Measurements from ENCODE around the gene TSPO.

- TF ChIP-seq, protein P1, sequence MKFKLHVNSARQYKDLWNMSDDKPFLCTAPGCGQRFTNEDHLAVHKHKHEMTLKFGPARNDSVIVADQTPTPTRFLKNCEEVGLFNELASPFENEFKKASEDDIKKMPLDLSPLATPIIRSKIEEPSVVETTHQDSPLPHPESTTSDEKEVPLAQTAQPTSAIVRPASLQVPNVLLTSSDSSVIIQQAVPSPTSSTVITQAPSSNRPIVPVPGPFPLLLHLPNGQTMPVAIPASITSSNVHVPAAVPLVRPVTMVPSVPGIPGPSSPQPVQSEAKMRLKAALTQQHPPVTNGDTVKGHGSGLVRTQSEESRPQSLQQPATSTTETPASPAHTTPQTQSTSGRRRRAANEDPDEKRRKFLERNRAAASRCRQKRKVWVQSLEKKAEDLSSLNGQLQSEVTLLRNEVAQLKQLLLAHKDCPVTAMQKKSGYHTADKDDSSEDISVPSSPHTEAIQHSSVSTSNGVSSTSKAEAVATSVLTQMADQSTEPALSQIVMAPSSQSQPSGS (IDR thresholded peaks at IDR 0.05; ENCODE audit: low read length): no peak
- TF ChIP-seq, protein P2, sequence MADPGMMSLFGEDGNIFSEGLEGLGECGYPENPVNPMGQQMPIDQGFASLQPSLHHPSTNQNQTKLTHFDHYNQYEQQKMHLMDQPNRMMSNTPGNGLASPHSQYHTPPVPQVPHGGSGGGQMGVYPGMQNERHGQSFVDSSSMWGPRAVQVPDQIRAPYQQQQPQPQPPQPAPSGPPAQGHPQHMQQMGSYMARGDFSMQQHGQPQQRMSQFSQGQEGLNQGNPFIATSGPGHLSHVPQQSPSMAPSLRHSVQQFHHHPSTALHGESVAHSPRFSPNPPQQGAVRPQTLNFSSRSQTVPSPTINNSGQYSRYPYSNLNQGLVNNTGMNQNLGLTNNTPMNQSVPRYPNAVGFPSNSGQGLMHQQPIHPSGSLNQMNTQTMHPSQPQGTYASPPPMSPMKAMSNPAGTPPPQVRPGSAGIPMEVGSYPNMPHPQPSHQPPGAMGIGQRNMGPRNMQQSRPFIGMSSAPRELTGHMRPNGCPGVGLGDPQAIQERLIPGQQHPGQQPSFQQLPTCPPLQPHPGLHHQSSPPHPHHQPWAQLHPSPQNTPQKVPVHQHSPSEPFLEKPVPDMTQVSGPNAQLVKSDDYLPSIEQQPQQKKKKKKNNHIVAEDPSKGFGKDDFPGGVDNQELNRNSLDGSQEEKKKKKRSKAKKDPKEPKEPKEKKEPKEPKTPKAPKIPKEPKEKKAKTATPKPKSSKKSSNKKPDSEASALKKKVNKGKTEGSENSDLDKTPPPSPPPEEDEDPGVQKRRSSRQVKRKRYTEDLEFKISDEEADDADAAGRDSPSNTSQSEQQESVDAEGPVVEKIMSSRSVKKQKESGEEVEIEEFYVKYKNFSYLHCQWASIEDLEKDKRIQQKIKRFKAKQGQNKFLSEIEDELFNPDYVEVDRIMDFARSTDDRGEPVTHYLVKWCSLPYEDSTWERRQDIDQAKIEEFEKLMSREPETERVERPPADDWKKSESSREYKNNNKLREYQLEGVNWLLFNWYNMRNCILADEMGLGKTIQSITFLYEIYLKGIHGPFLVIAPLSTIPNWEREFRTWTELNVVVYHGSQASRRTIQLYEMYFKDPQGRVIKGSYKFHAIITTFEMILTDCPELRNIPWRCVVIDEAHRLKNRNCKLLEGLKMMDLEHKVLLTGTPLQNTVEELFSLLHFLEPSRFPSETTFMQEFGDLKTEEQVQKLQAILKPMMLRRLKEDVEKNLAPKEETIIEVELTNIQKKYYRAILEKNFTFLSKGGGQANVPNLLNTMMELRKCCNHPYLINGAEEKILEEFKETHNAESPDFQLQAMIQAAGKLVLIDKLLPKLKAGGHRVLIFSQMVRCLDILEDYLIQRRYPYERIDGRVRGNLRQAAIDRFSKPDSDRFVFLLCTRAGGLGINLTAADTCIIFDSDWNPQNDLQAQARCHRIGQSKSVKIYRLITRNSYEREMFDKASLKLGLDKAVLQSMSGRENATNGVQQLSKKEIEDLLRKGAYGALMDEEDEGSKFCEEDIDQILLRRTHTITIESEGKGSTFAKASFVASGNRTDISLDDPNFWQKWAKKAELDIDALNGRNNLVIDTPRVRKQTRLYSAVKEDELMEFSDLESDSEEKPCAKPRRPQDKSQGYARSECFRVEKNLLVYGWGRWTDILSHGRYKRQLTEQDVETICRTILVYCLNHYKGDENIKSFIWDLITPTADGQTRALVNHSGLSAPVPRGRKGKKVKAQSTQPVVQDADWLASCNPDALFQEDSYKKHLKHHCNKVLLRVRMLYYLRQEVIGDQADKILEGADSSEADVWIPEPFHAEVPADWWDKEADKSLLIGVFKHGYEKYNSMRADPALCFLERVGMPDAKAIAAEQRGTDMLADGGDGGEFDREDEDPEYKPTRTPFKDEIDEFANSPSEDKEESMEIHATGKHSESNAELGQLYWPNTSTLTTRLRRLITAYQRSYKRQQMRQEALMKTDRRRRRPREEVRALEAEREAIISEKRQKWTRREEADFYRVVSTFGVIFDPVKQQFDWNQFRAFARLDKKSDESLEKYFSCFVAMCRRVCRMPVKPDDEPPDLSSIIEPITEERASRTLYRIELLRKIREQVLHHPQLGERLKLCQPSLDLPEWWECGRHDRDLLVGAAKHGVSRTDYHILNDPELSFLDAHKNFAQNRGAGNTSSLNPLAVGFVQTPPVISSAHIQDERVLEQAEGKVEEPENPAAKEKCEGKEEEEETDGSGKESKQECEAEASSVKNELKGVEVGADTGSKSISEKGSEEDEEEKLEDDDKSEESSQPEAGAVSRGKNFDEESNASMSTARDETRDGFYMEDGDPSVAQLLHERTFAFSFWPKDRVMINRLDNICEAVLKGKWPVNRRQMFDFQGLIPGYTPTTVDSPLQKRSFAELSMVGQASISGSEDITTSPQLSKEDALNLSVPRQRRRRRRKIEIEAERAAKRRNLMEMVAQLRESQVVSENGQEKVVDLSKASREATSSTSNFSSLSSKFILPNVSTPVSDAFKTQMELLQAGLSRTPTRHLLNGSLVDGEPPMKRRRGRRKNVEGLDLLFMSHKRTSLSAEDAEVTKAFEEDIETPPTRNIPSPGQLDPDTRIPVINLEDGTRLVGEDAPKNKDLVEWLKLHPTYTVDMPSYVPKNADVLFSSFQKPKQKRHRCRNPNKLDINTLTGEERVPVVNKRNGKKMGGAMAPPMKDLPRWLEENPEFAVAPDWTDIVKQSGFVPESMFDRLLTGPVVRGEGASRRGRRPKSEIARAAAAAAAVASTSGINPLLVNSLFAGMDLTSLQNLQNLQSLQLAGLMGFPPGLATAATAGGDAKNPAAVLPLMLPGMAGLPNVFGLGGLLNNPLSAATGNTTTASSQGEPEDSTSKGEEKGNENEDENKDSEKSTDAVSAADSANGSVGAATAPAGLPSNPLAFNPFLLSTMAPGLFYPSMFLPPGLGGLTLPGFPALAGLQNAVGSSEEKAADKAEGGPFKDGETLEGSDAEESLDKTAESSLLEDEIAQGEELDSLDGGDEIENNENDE (IDR thresholded peaks at IDR 0.05; ENCODE audit: insufficient replicate concordance, low read length): no peak
- TF ChIP-seq, protein P3, sequence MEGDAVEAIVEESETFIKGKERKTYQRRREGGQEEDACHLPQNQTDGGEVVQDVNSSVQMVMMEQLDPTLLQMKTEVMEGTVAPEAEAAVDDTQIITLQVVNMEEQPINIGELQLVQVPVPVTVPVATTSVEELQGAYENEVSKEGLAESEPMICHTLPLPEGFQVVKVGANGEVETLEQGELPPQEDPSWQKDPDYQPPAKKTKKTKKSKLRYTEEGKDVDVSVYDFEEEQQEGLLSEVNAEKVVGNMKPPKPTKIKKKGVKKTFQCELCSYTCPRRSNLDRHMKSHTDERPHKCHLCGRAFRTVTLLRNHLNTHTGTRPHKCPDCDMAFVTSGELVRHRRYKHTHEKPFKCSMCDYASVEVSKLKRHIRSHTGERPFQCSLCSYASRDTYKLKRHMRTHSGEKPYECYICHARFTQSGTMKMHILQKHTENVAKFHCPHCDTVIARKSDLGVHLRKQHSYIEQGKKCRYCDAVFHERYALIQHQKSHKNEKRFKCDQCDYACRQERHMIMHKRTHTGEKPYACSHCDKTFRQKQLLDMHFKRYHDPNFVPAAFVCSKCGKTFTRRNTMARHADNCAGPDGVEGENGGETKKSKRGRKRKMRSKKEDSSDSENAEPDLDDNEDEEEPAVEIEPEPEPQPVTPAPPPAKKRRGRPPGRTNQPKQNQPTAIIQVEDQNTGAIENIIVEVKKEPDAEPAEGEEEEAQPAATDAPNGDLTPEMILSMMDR (IDR thresholded peaks at IDR 0.05; ENCODE audit: control extremely low read depth in 1 of 3, insufficient read depth in 1 of 3, low read depth in 1 of 3, low read length in 3 of 3): no peak
- TF ChIP-seq RFX5 (IDR thresholded peaks at IDR 0.05; ENCODE audit: borderline replicate concordance, low read depth, low read length): no peak
- no peak for TF ChIP-seq SIRT6 (IDR thresholded peaks at IDR 0.05; ENCODE audit: low read length)
- TF ChIP-seq POLR2A (IDR thresholded peaks at IDR 0.05; ENCODE audit: control extremely low read depth in 1 of 2, low read depth in 2 of 2, low read length in 2 of 2): no peak
- no peak for TF ChIP-seq CBX8 (IDR thresholded peaks at IDR 0.05; ENCODE audit: borderline replicate concordance, low read depth, low read length)
Measured at GRCh38 chr22:43148581-43148980, 2.8 kb upstream of the TSPO start.

All from H1 (cell line).